PFSK-1 (cell line): Measurements from ENCODE around the gene PRKCQ.

ENCODE experiments used
- FOXP2 ChIP-seq: optimal IDR thresholded peaks from 2 replicates; pipeline ENCODE3; 2011; ENCODE audit warnings: borderline replicate concordance, control low read depth, inconsistent platforms; ENCODE audit not compliant: insufficient read depth; ENCODE audit errors: extremely low read length, extremely low read depth
- POLR2AphosphoS5 ChIP-seq: IDR thresholded peaks from 2 replicates; pipeline ENCODE4 v1.6.1; 2012; ENCODE audit warnings: low read depth, mild to moderate bottlenecking, control low read depth, low read length, moderate library complexity
- SIN3A ChIP-seq: IDR thresholded peaks from 2 replicates; pipeline ENCODE4 v1.6.1; 2012; ENCODE audit warnings: mild to moderate bottlenecking, low read length, moderate library complexity, borderline replicate concordance; ENCODE audit not compliant: insufficient read depth
- TAF1 ChIP-seq: IDR thresholded peaks from 2 replicates; pipeline ENCODE4 v1.6.1; 2012; ENCODE audit warnings: low read length, control low read depth, borderline replicate concordance; ENCODE audit not compliant: insufficient read depth
- TF ChIP-seq, protein P1 (sequence below), 2 experiments: IDR thresholded peaks; 2 replicates each; pipeline versions ENCODE4 v1.6.1 to v1.8.0; 2011 to 2012; ENCODE audit warnings: low read depth in 2 of 2, low read length in 2 of 2, control low read depth in 1 of 2, inconsistent platforms in 1 of 2, mild to moderate bottlenecking in 1 of 2, moderate library complexity in 1 of 2; ENCODE audit not compliant: insufficient read depth in 1 of 2

DNA sequence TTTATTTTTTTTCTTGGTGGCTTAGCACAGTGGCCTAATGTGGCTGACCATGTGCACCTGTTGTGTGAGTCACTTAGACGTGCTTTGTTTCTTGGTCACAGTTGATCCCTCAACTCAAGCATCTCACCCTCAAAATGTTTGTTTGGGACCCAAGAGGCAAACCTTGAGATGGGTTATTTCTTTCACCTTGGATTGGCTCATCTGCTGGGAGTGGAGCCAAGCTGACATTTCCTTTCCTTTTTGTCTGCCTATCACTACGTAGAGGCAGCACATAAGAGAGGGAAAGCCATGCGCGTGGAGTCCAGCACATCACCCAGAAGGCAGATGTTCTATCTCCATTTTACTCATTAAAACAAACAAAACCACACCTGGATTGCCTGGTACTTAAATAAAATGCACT, 6.4 kb upstream of the PRKCQ start:
- TF ChIP-seq TAF1 (no peak), POLR2AphosphoS5 (no peak), SIN3A (no peak), FOXP2 (no peak)
- TF ChIP-seq, protein P1, sequence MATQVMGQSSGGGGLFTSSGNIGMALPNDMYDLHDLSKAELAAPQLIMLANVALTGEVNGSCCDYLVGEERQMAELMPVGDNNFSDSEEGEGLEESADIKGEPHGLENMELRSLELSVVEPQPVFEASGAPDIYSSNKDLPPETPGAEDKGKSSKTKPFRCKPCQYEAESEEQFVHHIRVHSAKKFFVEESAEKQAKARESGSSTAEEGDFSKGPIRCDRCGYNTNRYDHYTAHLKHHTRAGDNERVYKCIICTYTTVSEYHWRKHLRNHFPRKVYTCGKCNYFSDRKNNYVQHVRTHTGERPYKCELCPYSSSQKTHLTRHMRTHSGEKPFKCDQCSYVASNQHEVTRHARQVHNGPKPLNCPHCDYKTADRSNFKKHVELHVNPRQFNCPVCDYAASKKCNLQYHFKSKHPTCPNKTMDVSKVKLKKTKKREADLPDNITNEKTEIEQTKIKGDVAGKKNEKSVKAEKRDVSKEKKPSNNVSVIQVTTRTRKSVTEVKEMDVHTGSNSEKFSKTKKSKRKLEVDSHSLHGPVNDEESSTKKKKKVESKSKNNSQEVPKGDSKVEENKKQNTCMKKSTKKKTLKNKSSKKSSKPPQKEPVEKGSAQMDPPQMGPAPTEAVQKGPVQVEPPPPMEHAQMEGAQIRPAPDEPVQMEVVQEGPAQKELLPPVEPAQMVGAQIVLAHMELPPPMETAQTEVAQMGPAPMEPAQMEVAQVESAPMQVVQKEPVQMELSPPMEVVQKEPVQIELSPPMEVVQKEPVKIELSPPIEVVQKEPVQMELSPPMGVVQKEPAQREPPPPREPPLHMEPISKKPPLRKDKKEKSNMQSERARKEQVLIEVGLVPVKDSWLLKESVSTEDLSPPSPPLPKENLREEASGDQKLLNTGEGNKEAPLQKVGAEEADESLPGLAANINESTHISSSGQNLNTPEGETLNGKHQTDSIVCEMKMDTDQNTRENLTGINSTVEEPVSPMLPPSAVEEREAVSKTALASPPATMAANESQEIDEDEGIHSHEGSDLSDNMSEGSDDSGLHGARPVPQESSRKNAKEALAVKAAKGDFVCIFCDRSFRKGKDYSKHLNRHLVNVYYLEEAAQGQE (IDR thresholded peaks at IDR 0.05; ENCODE audit: insufficient read depth in 1 of 2, low read depth in 2 of 2, low read length in 2 of 2), result no peak
